ENCODE measurements around the gene TOM1L2. TPM values are rescaled to one million over a fixed set of nuclear protein-coding genes. Genes with fewer than 3 reads are reported as not detected.
A peak's percentile ranks its signal among the peaks of the same experiment; 100 is the strongest.

TOM1L2 gene
- total and polyA plus RNA-seq, 2 of the 4 experiments (the other 2 are of a cell fraction): 34.4 to 51.7 TPM

GRCh38 chr17:17849147-17849820 lies 122.9 kb downstream of the TOM1L2 start:
- Histone ChIP-seq H3K56ac (ENCODE audit: extremely low read depth, insufficient read depth, low read length) (no peak overlapping the region), H4K91ac (ENCODE audit: insufficient read depth, low read depth, low read length) (no peak overlapping the region), H2AK5ac (ENCODE audit: low read depth, low read length) (peak overlapping the region; percentile 15; the same call in 1 of the 2 replicates), H3K9me3 (ENCODE audit: control insufficient read depth, insufficient read depth, low read length) (no peaks in the 10 kb centered on the region), H2BK20ac (ENCODE audit: low read depth, low read length) (no peak overlapping the region), H3K4me2 (ENCODE audit: low read depth, low read length) (no peak overlapping the region), H3K4ac (ENCODE audit: low read depth, low read length) (no peak overlapping the region), H2AK9ac (replicated peaks; ENCODE audit: low read depth, low read length, poor library complexity) (peak overlapping the region; percentile 91), H3K9ac (ENCODE audit: low read depth, low read length) (no peak overlapping the region; the same call in 1 of the 2 replicates), H4K5ac (ENCODE audit: low read depth, low read length) (no peak overlapping the region; the same call in 1 of the 2 replicates), H3K4me3 (ENCODE audit: insufficient read depth, low read depth, low read length) (no peak overlapping the region), H3K18ac (ENCODE audit: low read depth, low read length) (no peak overlapping the region), H2BK5ac (ENCODE audit: low read depth, low read length, poor library complexity, severe bottlenecking) (no peak overlapping the region), H3K14ac (replicated peaks; ENCODE audit: low read depth, low read length) (no peak overlapping the region), H3K23ac (ENCODE audit: low read depth, low read length) (no peak overlapping the region), H3K27me3 (ENCODE audit: control insufficient read depth, insufficient read depth, low read length) (no peaks in the 10 kb centered on the region), H2AFZ (replicated peaks; ENCODE audit: low read length, poor library complexity) (peak overlapping the region; percentile 23), H3K4me1 (ENCODE audit: control insufficient read depth, insufficient read depth, low read length) (peaks cover 13% of the 10 kb centered on the region; the same call in 1 of the 2 replicates), H3K27ac (ENCODE audit: insufficient read depth, low read length) (no peak overlapping the region), H2BK120ac (ENCODE audit: low read depth, low read length) (no peak overlapping the region), H2BK15ac (ENCODE audit: low read depth, low read length) (no peak overlapping the region), H3K79me1 (ENCODE audit: low read depth in 1 of 2, low read length in 2 of 2) (no peaks in the 10 kb centered on the region), H3K9me1 (ENCODE audit: insufficient read depth, low read length) (peaks cover 10% of the 10 kb centered on the region), H4K8ac (ENCODE audit: low read depth in 2 of 2, low read length in 2 of 2) (no peak overlapping the region; a peak in 1 of 4 replicates), H4K20me1 (ENCODE audit: insufficient read depth, low read length) (no peaks in the 10 kb centered on the region), H3K36me3 (ENCODE audit: control insufficient read depth, insufficient read depth, low read length) (peaks cover 11% of the 10 kb centered on the region; the same call in 1 of the 2 replicates)
- 71% methylated on average over 2 of the region's 5 CpGs; no CpG with 5 or more reads in 1 of the 2 experiments for WGBS, 2 experiments (ENCODE audit: extremely low coverage in 2 of 2, insufficient read length in 1 of 2)
- dilution Hi-C loops (cut with HindIII; ENCODE audit: low sequenced_read_pairs, unreplicated experiment) (no loop called here), in situ Hi-C loops (cut with MboI; ENCODE audit: low sequenced_read_pairs) (no loop called here), intact Hi-C loops (cut with micrococcal nuclease) (no loop called here)
- DNase-seq (no peak), ATAC-seq (ENCODE audit: low read depth) (peak; percentile 16)
- POLR2A ChIA-PET (ENCODE audit: unreplicated experiment): no interaction called here
- CTCF ChIA-PET: no interaction called here
- BruUV-seq (replicated peaks): no TSS peak
- TF ChIP-seq SMC3 (IDR thresholded peaks at IDR 0.05; ENCODE audit: low read depth, low read length): no peak
- no peak for TF ChIP-seq FOS (IDR thresholded peaks at IDR 0.05; ENCODE audit: low read depth, low read length)
- TF ChIP-seq USF2 (IDR thresholded peaks at IDR 0.05; ENCODE audit: low read depth, low read length): peak; percentile 77
- peak; percentile 28; the same call in 1 of the 2 replicates for TF ChIP-seq BHLHE40 (IDR thresholded peaks at IDR 0.05; ENCODE audit: low read depth, low read length)
- no peak for TF ChIP-seq MAZ (IDR thresholded peaks at IDR 0.05; ENCODE audit: borderline replicate concordance, low read depth, low read length)

Measured in IMR-90 (cell line).